GF-D8 (cell line): ENCODE data around the gene UBE2R2.

ENCODE experiments used
- DNase-seq: peaks from one replicate; lab custom pipeline; 2025; lab: John Stamatoyannopoulos, UW

The UBE2R2 gene

GRCh38 chr9:33884856-33885701 is 68.1 kb downstream of the UBE2R2 start:
- no peak for DNase-seq

- no peak for DNase-seq
Measured at GRCh38 chr9:33885948-33886347, 69.0 kb downstream of the UBE2R2 start.

- no peak for DNase-seq
Measured at GRCh38 chr9:33893861-33894260, 76.9 kb downstream of the UBE2R2 start.

- DNase-seq = no peak
Measured at GRCh38 chr9:33894316-33894715, 77.4 kb downstream of the UBE2R2 start.

- DNase-seq = no peak
Measured at GRCh38 chr9:33903157-33903780, 86.3 kb downstream of the UBE2R2 start.

GRCh38 chr9:33905137-33905536 is 88.2 kb downstream of the UBE2R2 start:
- no peak for DNase-seq

- no peak for DNase-seq
Measured at GRCh38 chr9:33906769-33907168, 89.8 kb downstream of the UBE2R2 start.

- DNase-seq = no peak
Measured at GRCh38 chr9:33907347-33907746, 90.4 kb downstream of the UBE2R2 start.

GRCh38 chr9:33908114-33908513 is 91.2 kb downstream of the UBE2R2 start:
- DNase-seq = no peak

GRCh38 chr9:33908749-33909148 is 91.8 kb downstream of the UBE2R2 start:
- no peak for DNase-seq

GRCh38 chr9:33913541-33913940 is 96.6 kb downstream of the UBE2R2 start:
- DNase-seq = no peak

- DNase-seq = no peak
Measured at GRCh38 chr9:33914887-33915628, 98.1 kb downstream of the UBE2R2 start.

GRCh38 chr9:33917036-33917435 is 100.1 kb downstream of the UBE2R2 start:
- DNase-seq = no peak

- no peak for DNase-seq
Measured at GRCh38 chr9:33919276-33919897, 102.4 kb downstream of the UBE2R2 start.

GRCh38 chr9:33921967-33922895 is 105.3 kb downstream of the UBE2R2 start:
- no peak for DNase-seq

GRCh38 chr9:33923079-33923478 is 106.1 kb downstream of the UBE2R2 start:
- DNase-seq = no peak

GRCh38 chr9:33923998-33924701 is 107.2 kb downstream of the UBE2R2 start:
- DNase-seq = no peak

- DNase-seq = no peak
Measured at GRCh38 chr9:33924978-33925797, 108.2 kb downstream of the UBE2R2 start.

GRCh38 chr9:33926746-33927485 is 110.0 kb downstream of the UBE2R2 start:
- DNase-seq = no peak
